Thoracic aorta (tissue), 2 donors: ENCODE results near the gene NCOA6. TPM values are rescaled to one million over a fixed set of nuclear protein-coding genes. Genes with fewer than 3 reads are reported as not detected.
"Not testable (repeated sequence)": the region's sequence is repeated elsewhere in the genome, so short reads cannot be mapped to it uniquely, and the experiment has no call there.

Experiments
- ATAC-seq: fragments of 150-250 bp; one replicate; pipeline ENCODE4 v1.8.0; 2017; ENCODE audit warnings: low read depth; ENCODE audit not compliant: insufficient number of reproducible peaks, low FRiP score
- DNase-seq: peaks from one replicate; pipeline ENCODE4 v3.0.0-alpha.2; 2020; ENCODE audit warnings: low spot score
- H3K27ac ChIP-seq, 2 donors: fragments of 200-600 bp; sonication (generic); 1 replicate in 1 of 2; 2 replicates in 1 of 2; pipeline ENCODE4 v1.5.1; 2016; ENCODE audit warnings: mild to moderate bottlenecking in 2 of 2, moderate library complexity in 2 of 2
- H3K27me3 ChIP-seq: fragments of 200-600 bp; sonication (generic); replicated peaks from 2 replicates; pipeline ENCODE4 v1.6.0; 2016; ENCODE audit warnings: mild to moderate bottlenecking; ENCODE audit not compliant: insufficient read depth
- H3K36me3 ChIP-seq: fragments of 200-600 bp; sonication (generic); one replicate; pipeline ENCODE4 v1.5.1; 2016
- H3K4me1 ChIP-seq, 2 donors: fragments of 200-600 bp; sonication (generic); 1 replicate in 1 of 2; 2 replicates in 1 of 2; pipeline versions ENCODE4 v1.5.1 to v1.6.0; 2016; ENCODE audit warnings: low read depth in 2 of 2, mild to moderate bottlenecking in 1 of 2; ENCODE audit not compliant: control insufficient read depth in 1 of 2
- H3K4me3 ChIP-seq: fragments of 200-600 bp; sonication (generic); 2 replicates; pipeline ENCODE4 v1.5.1; 2016; ENCODE audit warnings: mild to moderate bottlenecking
- H3K9me3 ChIP-seq: fragments of 200-600 bp; sonication (generic); 2 replicates; pipeline ENCODE4 v1.5.1; 2016
- total RNA-seq, 2 donors: library from RNA; depleted of rRNA; stranded (reverse); fragments of >200 nt; gene quantifications; one replicate each; pipeline versions ENCODE4 v1.1.0 to v1.2.3, GENCODE V29; 2016
- TF ChIP-seq, protein P1 (sequence below): fragments of 200-600 bp; sonication (generic); IDR thresholded peaks from one replicate; pipeline ENCODE4 v1.5.1; 2019; ENCODE audit warnings: antibody characterized with exemption

The NCOA6 gene
- total RNA-seq, 2 donors from 2014 or later: 14.8 to 21.4 TPM

DNA sequence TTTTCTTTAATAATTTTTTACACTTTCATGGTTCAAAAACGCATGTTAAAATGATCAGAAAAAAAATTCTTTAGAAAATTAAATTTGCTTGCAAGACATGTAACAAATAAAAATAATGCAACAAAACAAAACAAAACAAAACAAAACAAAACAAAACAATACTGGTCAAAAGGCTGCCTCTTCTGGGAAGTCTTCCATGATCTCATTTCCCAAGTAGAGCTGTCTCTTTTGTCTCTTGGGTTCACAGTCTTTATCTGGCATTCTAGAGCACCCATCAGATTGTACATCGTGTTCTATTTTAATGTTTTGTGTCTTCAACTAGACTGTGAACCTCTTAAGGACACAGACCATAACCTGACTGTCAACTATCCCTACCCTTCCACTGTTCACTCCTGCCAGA, 96.0 kb downstream of the NCOA6 start:
- Histone ChIP-seq H3K36me3 (peaks cover 34% of the 10 kb centered on the region), H3K27ac (no peak overlapping the region), H3K9me3 (no peaks in the 10 kb centered on the region)

DNA sequence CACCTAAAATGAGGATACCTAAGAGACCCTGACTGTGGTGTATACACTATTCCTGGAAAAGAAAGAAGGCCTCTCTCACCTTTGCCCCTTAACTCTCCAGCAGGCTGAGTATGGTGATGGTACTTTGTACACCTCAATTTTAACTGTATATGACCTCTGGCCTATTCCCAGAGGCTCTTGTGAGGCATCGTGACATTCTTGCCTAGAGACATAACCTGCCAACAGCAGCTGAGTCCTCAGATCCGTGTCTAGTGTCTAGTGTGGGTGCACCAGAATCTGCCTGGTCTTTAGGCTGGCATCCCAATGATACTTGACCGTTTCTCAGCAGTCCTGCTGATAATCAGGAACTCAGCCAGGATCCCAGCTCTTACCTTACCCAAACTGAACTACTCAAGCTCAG, 101.3 kb downstream of the NCOA6 start:
- no peak for DNase-seq
- H3K4me1 ChIP-seq: no peaks in the 10 kb centered on the region
- no peak overlapping the region for H3K27ac ChIP-seq
- no peak overlapping the region for H3K4me3 ChIP-seq
- H3K27me3 ChIP-seq: no peaks in the 10 kb centered on the region
- H3K9me3 ChIP-seq: no peaks in the 10 kb centered on the region
- H3K36me3 ChIP-seq: peaks cover 37% of the 10 kb centered on the region
- ATAC-seq: no peak
- TF ChIP-seq, protein P1, sequence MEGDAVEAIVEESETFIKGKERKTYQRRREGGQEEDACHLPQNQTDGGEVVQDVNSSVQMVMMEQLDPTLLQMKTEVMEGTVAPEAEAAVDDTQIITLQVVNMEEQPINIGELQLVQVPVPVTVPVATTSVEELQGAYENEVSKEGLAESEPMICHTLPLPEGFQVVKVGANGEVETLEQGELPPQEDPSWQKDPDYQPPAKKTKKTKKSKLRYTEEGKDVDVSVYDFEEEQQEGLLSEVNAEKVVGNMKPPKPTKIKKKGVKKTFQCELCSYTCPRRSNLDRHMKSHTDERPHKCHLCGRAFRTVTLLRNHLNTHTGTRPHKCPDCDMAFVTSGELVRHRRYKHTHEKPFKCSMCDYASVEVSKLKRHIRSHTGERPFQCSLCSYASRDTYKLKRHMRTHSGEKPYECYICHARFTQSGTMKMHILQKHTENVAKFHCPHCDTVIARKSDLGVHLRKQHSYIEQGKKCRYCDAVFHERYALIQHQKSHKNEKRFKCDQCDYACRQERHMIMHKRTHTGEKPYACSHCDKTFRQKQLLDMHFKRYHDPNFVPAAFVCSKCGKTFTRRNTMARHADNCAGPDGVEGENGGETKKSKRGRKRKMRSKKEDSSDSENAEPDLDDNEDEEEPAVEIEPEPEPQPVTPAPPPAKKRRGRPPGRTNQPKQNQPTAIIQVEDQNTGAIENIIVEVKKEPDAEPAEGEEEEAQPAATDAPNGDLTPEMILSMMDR: no peak

More for the DNA sequence above, 96.0 kb downstream of the NCOA6 start:
- Histone ChIP-seq H3K4me1 (no peaks in the 10 kb centered on the region), H3K27me3 (no peaks in the 10 kb centered on the region), H3K4me3 (no peak overlapping the region)
- DNase-seq (no peak), ATAC-seq (no peak)
- TF ChIP-seq, protein P1: no peak

DNA sequence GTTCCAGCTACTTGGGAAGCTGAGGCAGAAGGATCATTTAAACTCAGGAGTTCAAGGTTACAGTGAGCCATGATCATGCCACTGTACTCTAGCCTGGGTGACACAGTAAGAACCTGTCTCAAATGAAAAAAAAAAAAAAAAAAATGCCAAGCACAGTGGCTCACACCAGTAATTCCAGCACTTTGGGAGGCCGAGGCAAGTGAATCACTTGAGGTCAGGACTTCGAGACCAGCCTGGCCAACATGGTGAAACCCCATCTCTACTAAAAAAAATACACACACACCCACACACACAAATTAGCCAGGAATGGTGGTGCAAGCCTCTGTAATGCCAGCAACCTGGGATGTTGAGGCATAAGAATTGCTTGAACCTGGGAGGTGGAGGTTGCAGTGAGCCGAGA, 102.9 kb downstream of the NCOA6 start:
- not testable (repeated sequence) for H3K4me1 ChIP-seq, ATAC-seq, DNase-seq, H3K4me3 ChIP-seq, H3K27ac ChIP-seq, H3K27me3 ChIP-seq, H3K9me3 ChIP-seq
- H3K36me3 ChIP-seq: peaks cover 31% of the 10 kb centered on the region

GRCh38 chr20:34720266-34720665, 105.2 kb downstream of the NCOA6 start:
- Histone ChIP-seq H3K36me3 (peaks cover 20% of the 10 kb centered on the region), H3K27ac (no peak overlapping the region), H3K27me3 (no peaks in the 10 kb centered on the region), H3K4me1 (no peaks in the 10 kb centered on the region), H3K4me3 (no peak overlapping the region), H3K9me3 (no peaks in the 10 kb centered on the region)
- TF ChIP-seq, protein P1: no peak
- ATAC-seq (no peak), DNase-seq (no peak)

DNA sequence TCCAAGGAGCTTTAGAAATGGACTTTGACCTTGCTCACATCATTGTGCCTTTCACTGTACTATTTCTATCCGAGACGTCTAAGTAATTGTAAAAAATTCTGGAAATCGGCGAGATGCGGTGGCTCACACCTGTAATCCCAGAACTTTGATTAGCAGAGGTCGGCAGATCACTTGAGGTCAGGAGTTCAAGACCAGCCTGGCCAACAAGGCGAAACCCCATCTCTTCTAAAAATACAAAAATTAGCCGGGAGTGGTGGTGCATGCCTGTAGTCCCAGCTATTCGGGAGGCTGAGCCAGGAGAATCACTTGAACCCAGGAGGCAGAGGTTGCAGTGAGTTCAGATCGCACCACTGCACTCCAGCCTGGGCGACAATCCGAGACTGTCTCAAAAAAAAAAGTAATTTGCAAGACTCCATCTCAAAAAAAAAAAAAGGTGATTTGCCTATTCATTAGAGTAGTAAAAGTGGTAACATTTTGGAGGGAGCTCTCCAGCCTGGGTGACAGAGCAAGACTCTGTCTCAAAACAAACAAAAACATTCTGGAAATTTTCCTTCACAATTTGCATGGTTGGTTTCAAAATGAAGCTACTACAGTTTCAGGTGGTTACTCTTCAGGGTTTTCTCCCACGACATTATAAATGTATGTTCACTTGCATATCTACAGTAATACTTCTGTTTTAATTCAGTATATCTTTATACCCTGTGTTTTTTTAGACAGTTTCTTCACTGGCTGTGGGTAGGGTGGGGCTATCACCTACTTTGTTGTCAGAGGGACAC, 106.0 kb downstream of the NCOA6 start:
- not testable (repeated sequence) for H3K4me3 ChIP-seq, H3K4me1 ChIP-seq, H3K27me3 ChIP-seq, H3K27ac ChIP-seq, DNase-seq, H3K9me3 ChIP-seq, ATAC-seq
- H3K36me3 ChIP-seq: peaks cover 16% of the 10 kb centered on the region

DNA sequence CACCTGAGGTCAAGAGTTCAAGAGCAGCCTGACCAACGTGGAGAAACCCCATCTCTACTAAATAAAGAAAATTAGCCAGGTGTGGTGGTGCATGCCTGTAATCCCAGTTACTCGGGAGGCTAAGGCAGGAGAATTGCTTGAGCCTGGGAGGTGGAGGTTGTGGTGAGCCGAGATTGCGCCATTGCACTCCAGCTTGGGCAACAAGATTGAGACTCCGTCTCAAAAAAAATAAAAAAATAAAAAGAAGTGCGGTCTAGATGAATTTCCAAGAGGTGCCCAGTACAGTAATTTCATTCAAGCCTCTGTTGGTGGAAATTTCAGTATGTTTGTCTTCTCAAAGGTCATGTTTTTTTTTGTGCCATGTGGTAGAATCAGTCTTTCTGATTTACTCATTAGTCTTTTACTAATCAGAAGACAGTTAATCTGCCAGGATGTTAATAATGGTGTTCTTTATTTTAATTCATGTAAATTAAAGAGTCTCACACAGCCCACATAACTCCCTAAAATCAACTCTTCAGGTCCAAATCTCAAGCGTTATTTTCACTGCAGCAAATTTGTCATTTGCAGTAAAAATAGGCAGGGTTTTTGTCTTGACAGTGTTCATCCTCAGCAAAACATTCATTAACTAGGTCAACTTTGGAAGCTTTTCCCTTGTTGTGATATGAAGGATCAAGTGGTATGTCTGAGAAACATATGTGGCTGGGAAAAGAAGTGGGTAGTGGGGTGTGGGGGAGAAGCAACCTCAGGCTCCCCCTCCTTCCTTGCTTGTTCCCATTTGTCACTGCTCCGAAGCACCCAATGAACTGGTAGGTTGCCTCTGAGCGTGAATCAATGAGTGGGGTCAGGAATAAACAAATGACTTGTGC, 108.0 kb downstream of the NCOA6 start:
- ATAC-seq: no peak
- TF ChIP-seq, protein P1: no peak
- peaks cover 6% of the 10 kb centered on the region for H3K36me3 ChIP-seq

More for the DNA sequence above, 108.0 kb downstream of the NCOA6 start:
- Histone ChIP-seq H3K27ac (no peak overlapping the region), H3K9me3 (no peaks in the 10 kb centered on the region), H3K4me3 (no peak overlapping the region), H3K27me3 (no peaks in the 10 kb centered on the region), H3K4me1 (no peaks in the 10 kb centered on the region)
- DNase-seq: no peak
